Measurements from ENCODE around the gene GRP.

The GRP gene

DNA sequence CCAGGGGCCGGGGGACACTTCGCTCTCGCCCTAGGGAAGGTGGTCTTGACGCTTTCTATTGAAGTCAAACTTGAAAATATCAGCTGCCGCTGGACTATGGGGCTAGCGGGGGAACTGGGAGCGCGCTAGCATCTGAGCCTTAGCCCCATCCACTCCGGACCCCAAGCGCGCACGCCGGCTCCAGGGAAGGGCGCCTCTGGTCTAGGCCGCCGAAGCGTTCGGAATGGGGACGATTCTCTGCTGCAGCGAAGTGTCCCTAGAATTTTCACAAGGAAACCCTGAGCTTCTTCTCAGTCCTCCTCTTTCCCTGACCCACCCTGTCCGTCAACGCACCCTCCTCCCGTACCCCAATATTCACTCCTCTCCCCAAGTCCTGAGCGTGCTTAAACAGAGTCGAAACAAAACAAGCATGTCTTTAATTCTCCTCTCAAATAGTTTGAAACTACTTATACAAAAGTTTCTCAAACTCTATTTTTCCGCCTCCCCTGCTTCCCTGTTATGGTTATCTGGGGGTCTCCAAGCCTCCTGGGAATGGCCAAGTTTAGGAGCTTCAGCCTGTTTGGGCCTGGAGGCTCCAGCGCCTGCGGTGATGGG, 48.3 kb downstream of the GRP start:
- DNase-seq (ENCODE audit: low spot score): no peak

DNA sequence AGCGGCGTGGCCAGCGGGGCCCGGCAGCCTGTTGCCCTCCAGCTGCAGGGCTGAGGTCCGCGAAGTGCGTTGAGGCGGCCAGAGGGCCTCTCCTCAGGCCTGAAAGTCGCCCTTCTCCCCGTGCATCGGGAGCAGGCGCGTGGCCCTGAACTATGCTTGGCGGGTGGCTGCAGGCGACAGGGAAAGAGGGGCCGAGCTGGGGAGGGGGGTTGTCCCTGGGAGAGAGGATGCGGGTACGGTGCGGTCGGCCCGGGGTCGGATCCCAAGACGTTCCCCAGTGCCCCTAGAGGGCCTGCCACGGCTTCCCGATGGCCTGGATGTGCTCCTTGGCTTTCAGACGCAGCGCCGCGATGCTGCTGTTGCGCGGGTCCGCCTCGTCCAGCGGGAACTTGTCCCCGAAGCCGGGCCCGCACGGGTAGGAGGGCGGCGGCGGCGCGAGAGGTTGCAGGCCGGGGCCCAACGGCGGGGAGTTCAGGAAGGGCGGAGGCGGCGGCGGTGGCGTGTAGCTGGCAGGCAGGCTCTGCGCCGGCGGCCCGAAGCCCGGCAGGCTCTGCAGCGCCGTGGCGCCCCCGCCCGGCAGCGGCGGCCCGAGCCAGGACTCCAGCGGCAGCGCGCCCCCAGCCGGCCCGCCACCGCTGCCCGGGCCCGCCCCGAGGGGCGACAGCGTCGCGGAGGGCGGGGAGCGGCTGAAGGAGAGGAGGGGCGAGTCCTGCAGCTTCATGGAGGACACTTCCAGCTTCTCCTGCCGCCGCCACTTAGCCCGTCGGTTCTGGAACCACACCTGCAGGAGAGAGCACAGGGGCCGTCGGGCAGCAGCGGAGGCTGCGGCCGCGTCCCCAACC, 49.0 kb downstream of the GRP start:
- DNase-seq (ENCODE audit: low spot score): peak; percentile 53

DNA sequence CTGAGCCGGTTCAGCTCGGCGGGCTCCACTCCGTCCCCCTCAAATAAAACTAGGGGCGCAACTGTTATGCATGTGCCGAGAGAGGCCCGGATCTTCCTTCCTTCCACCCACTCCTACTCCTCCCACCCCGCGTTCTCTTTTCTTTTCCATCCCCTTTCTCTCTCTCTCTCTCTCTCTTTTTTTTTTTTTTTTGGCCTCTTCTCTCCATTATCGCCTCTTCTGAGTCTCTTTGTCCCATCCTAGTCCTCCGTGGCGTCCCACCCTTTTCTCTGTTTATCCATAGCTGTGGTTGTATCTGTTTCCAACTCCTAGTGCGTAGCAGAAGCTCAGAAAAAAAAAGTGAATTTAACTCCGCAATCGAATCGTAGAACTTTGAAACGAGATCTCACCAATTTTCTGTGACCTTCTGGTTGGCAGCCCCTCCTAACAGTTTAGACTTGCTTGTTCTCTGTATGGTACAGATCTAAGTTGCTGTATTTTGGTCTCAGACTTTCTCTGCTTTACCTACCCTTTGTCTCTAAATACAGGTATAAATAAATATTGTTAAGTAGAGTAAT, 49.7 kb downstream of the GRP start:
- DNase-seq (ENCODE audit: low spot score): no peak

DNA sequence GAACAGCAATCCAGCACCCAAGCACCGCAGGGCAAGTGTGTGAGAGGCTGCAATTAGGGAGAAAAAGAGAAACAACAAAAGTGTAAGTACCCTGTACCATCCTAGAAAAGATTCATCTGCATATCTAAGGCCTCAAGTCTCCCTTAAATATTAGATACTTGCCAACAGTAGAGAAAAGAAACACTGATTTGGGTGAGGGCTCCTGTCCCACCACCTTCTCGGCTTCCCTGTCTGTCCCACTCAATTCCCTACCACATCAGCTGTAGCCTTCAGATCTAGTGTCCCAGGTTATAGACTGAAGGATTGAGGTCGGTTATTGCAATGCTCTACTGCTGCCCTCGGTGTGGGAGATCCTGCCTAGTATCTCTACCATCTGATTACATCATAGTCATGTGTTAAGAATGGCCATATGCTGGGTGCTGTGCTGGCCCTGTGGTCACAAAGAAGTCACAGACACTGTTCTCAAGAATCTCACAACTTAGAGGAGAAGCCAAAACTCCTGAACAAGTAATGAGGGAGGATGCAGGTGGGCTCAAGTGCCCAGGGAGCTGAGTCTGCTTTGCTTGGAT, 50.8 kb downstream of the GRP start:
- no peak for DNase-seq (ENCODE audit: low spot score)

DNA sequence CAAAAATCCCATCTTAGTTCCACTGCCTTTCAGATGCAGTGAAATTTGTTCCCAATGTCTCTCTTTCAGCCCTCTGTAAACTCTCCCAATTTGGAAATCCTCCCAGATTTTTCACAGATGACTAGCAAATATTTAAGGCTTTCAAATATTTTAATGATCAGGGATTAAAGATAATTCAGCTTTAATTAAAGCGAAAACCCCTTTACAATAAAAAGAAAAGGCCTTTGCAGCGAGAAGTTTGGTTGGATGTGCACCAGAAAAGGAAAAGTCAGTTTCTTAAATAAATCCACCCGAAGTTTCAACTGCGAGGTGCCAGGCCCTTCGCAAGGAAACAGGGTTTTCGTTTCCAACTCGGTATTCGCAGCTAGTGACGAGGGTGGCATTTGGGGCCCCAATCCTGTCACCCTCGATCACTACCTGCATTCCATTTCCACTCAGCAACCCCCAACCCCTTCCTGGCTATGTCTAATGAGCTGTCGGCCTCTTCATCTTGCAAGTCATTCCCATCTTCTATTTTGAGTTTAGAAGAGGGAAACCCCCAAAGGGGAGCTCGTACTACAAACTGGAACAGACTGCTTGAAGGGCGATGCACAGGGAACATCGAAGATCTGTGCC, 51.8 kb downstream of the GRP start:
- DNase-seq (ENCODE audit: low spot score): no peak

DNA sequence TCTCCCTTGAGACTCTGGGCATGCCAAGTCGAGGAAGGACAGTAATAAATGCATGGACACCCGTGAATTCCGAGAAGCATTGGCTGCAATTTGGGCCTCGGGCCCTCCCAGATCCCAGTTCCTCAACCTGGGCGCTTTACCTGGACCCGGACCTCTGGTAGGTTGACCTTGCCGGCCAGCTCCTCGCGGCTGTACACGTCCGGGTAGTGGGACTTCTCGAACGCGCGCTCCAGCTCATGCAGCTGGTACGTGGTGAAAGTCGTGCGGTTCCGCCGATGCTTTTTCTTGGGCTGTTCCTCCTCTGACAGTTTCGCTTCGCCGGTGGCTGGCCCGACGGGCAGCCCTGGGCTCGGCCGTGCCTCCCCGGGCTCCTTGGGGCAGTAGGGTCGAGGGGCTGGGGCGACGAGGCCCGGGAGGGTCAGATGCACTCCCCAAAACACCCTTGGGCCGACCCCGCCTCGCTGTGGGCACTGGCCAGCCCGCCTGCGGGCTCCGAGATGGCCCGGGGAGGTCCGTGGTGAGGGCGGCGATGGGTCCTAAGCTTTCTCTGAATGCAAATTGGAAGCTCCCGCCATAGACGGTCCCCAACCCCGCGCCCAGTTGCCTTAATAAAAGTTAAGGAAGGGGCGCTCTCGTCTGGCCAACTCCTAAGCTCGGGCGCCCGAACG, 52.4 kb downstream of the GRP start:
- peak; percentile 50 for DNase-seq (ENCODE audit: low spot score)

- peak; percentile 50 for DNase-seq (ENCODE audit: low spot score)
Measured at GRCh38 chr18:59272891-59273758, 53.2 kb downstream of the GRP start, which contains the start of gene RAX. TSS of gene RAX (minus strand) at chr18:59273454. CDS start at chr18:59273206, 248 bp downstream.

DNA sequence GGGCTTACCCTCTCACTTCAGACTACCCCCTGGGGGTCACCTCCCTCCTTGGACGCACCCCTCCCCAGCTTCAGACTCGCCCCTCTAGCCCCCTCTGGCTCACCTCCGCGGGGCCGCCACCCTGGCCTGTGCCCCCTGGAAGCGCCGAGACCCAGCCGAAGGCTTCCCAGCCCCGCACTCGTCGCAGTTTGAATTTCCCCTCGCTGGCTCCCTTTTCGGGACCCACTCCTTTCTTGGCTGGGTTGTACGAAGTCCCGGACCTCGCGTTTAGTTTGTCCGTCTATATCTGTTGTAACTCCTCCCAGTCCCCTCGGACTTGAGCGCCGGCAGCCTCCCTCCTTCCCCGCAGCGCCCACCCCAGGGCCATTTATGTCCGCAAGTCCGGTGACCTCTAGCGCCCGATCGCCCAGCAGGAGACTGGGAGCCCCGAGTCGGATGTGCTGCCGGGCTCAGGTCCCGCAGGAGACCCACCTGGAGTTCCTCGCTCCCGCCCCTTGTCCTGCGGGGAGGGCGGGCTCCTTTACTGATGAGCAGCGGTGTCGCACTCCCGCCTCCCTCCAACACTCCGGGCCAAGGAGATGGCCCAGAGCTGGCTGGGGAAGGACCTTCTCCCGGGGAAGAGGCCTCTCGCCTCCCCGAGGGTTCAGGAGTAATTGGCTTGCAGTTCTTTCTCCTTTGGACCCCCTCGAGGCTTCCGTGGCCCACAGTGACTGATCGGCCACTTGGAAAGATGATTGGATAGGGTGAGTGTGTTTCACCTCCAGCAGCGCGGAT, 54.0 kb downstream of the GRP start:
- DNase-seq (ENCODE audit: low spot score): no peak

GRCh38 chr18:59274533-59274928, 54.6 kb downstream of the GRP start:
- no peak for DNase-seq (ENCODE audit: low spot score)

GRCh38 chr18:59275406-59275949, 55.5 kb downstream of the GRP start:
- DNase-seq (ENCODE audit: low spot score): no peak

- no peak for DNase-seq (ENCODE audit: low spot score)
Measured at GRCh38 chr18:59276047-59276446, 56.1 kb downstream of the GRP start.

DNA sequence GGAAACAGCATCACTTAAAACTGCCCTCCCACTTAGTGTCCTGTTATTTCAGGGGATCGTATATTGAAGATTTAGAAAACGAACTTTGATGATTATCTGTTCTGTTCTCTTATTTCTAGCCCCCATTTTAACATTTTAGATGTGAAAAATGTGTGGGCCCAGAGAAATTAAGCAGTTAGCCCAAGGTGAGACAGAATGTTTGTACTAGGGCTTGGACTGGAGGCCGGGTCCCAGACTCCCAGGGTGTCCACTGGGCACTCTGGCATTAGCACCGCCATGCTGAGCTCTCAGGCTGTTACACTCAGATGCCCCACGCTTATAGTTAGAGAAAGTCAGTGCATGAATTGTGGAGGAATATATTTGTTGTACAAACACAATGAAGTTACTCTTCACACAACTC, 58.8 kb downstream of the GRP start:
- DNase-seq (ENCODE audit: low spot score): no peak

DNA sequence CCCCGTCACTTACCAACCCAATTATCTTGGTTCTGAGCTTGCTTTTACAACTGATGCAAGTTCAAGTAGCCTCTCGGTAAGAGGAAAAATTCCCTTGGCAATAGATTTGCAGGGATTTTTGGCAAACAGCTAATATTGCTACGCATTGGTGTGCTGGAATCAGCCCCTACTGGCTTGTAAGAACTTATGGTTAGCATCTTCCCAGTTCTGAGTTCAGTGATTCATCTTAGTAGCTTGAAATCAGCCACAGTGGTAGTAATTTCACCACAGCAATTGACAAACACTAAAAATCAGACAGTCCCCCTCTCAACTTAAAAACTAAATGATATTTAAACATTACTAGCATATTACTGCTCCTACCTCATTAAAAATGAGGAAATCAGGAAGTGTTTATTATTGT, 59.2 kb downstream of the GRP start:
- no peak for DNase-seq (ENCODE audit: low spot score)

- DNase-seq (ENCODE audit: low spot score): no peak
Measured at GRCh38 chr18:59279722-59280121, 59.8 kb downstream of the GRP start.

Measured in GM03348 (cell line).